Measurements from ENCODE around the gene SPTBN5.

Gene SPTBN5

GRCh38 chr15:41862515-41863116 lies 31.2 kb downstream of the SPTBN5 start:
- DNase-seq, result no peak

GRCh38 chr15:41861736-41862356 lies 32.0 kb downstream of the SPTBN5 start:
- no peak for DNase-seq

- no peak for DNase-seq
These were observed 33.6 kb downstream of the SPTBN5 start for GRCh38 chr15:41860049-41860828.

- DNase-seq, result no peak
These were observed 35.1 kb downstream of the SPTBN5 start for GRCh38 chr15:41858756-41859155.

- no peak for DNase-seq
These were observed 36.5 kb downstream of the SPTBN5 start for GRCh38 chr15:41857316-41857715.

- no peak for DNase-seq
These were observed 37.1 kb downstream of the SPTBN5 start for GRCh38 chr15:41856716-41857115.

- no peak for DNase-seq
These were observed 37.6 kb downstream of the SPTBN5 start for GRCh38 chr15:41856262-41856661.

GRCh38 chr15:41855261-41855961 lies 38.4 kb downstream of the SPTBN5 start:
- no peak for DNase-seq

- no peak for DNase-seq
These were observed 39.4 kb downstream of the SPTBN5 start for GRCh38 chr15:41854443-41854842.

- no peak for DNase-seq
These were observed 40.0 kb downstream of the SPTBN5 start for GRCh38 chr15:41853831-41854230.

GRCh38 chr15:41852736-41853590 lies 40.9 kb downstream of the SPTBN5 start:
- no peak for DNase-seq

- DNase-seq, result no peak
These were observed 42.0 kb downstream of the SPTBN5 start for GRCh38 chr15:41851755-41852370.

- no peak for DNase-seq
These were observed 42.7 kb downstream of the SPTBN5 start for GRCh38 chr15:41851167-41851523.

- DNase-seq, result no peak
These were observed 43.2 kb downstream of the SPTBN5 start for GRCh38 chr15:41850482-41851166.

- no peak for DNase-seq
These were observed 44.0 kb downstream of the SPTBN5 start for GRCh38 chr15:41849861-41850260.

GRCh38 chr15:41849204-41849603 lies 44.6 kb downstream of the SPTBN5 start:
- no peak for DNase-seq

- no peak for DNase-seq
These were observed 45.2 kb downstream of the SPTBN5 start for GRCh38 chr15:41848631-41849030.

GRCh38 chr15:41847981-41848380 lies 45.9 kb downstream of the SPTBN5 start:
- DNase-seq, result no peak

- DNase-seq, result no peak
These were observed 46.6 kb downstream of the SPTBN5 start for GRCh38 chr15:41847206-41847605.

GRCh38 chr15:41844814-41845213 lies 49.0 kb downstream of the SPTBN5 start:
- no peak for DNase-seq

GRCh38 chr15:41843571-41843970 lies 50.3 kb downstream of the SPTBN5 start:
- DNase-seq, result no peak

- DNase-seq, result no peak
These were observed 51.6 kb downstream of the SPTBN5 start for GRCh38 chr15:41842229-41842628.

All from CD4-positive, alpha-beta T cell treated with Interleukin-12 subunit alpha and Interleukin-12 subunit beta, for 1 hour (primary cell).